ENCODE measurements around the gene LPGAT1.

Gene LPGAT1

GRCh38 chr1:211762206-211762605 lies 68.4 kb downstream of the LPGAT1 start:
- DNase-seq (ENCODE audit: low read depth in 2 of 3, low spot score in 2 of 3): no peak

- DNase-seq (ENCODE audit: low read depth in 2 of 3, low spot score in 2 of 3): no peak
Observed at GRCh38 chr1:211761400-211761799, 69.2 kb downstream of the LPGAT1 start.

- DNase-seq (ENCODE audit: low read depth in 2 of 3, low spot score in 2 of 3): no peak
Observed at GRCh38 chr1:211756471-211757020, 74.0 kb downstream of the LPGAT1 start.

GRCh38 chr1:211753649-211754251 lies 76.8 kb downstream of the LPGAT1 start:
- no peak for DNase-seq (ENCODE audit: low read depth in 2 of 3, low spot score in 2 of 3)

GRCh38 chr1:211752951-211753486 lies 77.5 kb downstream of the LPGAT1 start:
- DNase-seq (ENCODE audit: low read depth in 2 of 3, low spot score in 2 of 3): no peak

- no peak for DNase-seq (ENCODE audit: low read depth in 2 of 3, low spot score in 2 of 3)
Observed at GRCh38 chr1:211752317-211752716, 78.2 kb downstream of the LPGAT1 start.

GRCh38 chr1:211751438-211751837 lies 79.1 kb downstream of the LPGAT1 start:
- no peak for DNase-seq (ENCODE audit: low read depth in 2 of 3, low spot score in 2 of 3)

- no peak for DNase-seq (ENCODE audit: low read depth in 2 of 3, low spot score in 2 of 3)
Observed at GRCh38 chr1:211750599-211750998, 80.0 kb downstream of the LPGAT1 start.

- DNase-seq (ENCODE audit: low read depth in 2 of 3, low spot score in 2 of 3): no peak
Observed at GRCh38 chr1:211749251-211749650, 81.3 kb downstream of the LPGAT1 start.

GRCh38 chr1:211748810-211749209 lies 81.8 kb downstream of the LPGAT1 start:
- no peak for DNase-seq (ENCODE audit: low read depth in 2 of 3, low spot score in 2 of 3)

- DNase-seq (ENCODE audit: low read depth in 2 of 3, low spot score in 2 of 3): no peak
Observed at GRCh38 chr1:211742889-211743529, 87.6 kb downstream of the LPGAT1 start.

GRCh38 chr1:211742272-211742671 lies 88.3 kb downstream of the LPGAT1 start:
- DNase-seq (ENCODE audit: low read depth in 2 of 3, low spot score in 2 of 3): no peak

GRCh38 chr1:211741788-211742187 lies 88.8 kb downstream of the LPGAT1 start:
- DNase-seq (ENCODE audit: low read depth in 2 of 3, low spot score in 2 of 3): no peak

GRCh38 chr1:211741116-211741515 lies 89.4 kb downstream of the LPGAT1 start:
- DNase-seq (ENCODE audit: low read depth in 2 of 3, low spot score in 2 of 3): no peak

- no peak for DNase-seq (ENCODE audit: low read depth in 2 of 3, low spot score in 2 of 3)
Observed at GRCh38 chr1:211739671-211740411, 90.7 kb downstream of the LPGAT1 start.

- DNase-seq (ENCODE audit: low read depth in 2 of 3, low spot score in 2 of 3): peak in 1 of 3 experiments; percentile 2
Observed at GRCh38 chr1:211738691-211739301, 91.8 kb downstream of the LPGAT1 start.

GRCh38 chr1:211738096-211738690 lies 92.4 kb downstream of the LPGAT1 start:
- DNase-seq (ENCODE audit: low read depth in 2 of 3, low spot score in 2 of 3): no peak

- no peak for DNase-seq (ENCODE audit: low read depth in 2 of 3, low spot score in 2 of 3)
Observed at GRCh38 chr1:211737115-211738035, 93.2 kb downstream of the LPGAT1 start.

- no peak for DNase-seq (ENCODE audit: low read depth in 2 of 3, low spot score in 2 of 3)
Observed at GRCh38 chr1:211736351-211736915, 94.1 kb downstream of the LPGAT1 start.

Data from activated CD8-positive, alpha-beta memory T cell treated with anti-CD3 and anti-CD28 coated beads for 48 hours (primary cell).